ENCODE data around the gene TNFRSF25. TPM values are rescaled to one million over a fixed set of nuclear protein-coding genes. Genes with fewer than 3 reads are reported as not detected.

Gene TNFRSF25
- total and polyA plus RNA-seq, 2 of the 8 experiments (the other 6 are each of a cell fraction or from before 2014, with no cell fraction given) = 10.7 to 19.5 TPM

DNA sequence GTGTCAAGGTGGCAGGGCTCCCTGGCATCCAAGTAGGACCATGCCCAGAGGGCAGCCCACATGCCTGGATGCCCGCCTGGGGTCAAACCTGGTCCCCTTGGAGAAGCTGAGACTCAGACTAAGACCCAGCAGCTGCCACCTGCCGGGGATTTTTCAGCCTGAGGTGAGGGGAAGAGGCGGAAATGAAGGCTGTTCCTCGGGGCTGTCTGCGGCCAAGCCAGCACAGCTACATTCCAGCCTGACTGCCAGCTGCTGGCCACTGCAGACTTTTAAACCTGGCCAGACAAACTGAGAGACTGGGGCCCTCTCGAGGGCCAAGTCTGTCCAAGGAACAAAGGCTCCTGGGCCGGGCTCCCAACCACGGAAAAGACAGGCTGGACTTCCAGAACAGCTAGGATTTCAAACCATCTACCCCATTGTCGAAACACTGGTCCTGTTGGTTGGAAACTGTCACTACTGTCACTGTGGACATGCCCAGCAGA, 47.4 kb upstream of the TNFRSF25 start (continued):
- no peak for TF ChIP-seq GTF2F1 (IDR thresholded peaks at IDR 0.05; ENCODE audit: borderline replicate concordance, low read depth, low read length)
- TF ChIP-seq PHF8 (conservative IDR thresholded peaks at IDR 0.05; ENCODE audit: low read depth, low read length) = no peak
- no peak for TF ChIP-seq KDM1A (IDR thresholded peaks at IDR 0.05; ENCODE audit: borderline replicate concordance, low read length)
- TF ChIP-seq CHD7 (IDR thresholded peaks at IDR 0.05; ENCODE audit: insufficient replicate concordance, low read length) = no peak
- no peak for TF ChIP-seq TBP (IDR thresholded peaks at IDR 0.05; ENCODE audit: low read depth, low read length)
- no peak for TF ChIP-seq KDM4A (IDR thresholded peaks at IDR 0.05; ENCODE audit: low read depth, low read length, severe bottlenecking)
- no peak for TF ChIP-seq BACH1 (IDR thresholded peaks at IDR 0.05; ENCODE audit: low read length)

Measured in H1 (cell line).